ENCODE results near the gene CD3G. TPM values are rescaled to one million over a fixed set of nuclear protein-coding genes. Genes with fewer than 3 reads are reported as not detected.

Gene CD3G
- total and polyA plus RNA-seq, 9 of the 15 experiments (the other 6 are each of a cell fraction or from before 2014, with no cell fraction given), result 0.30 to 1.7 (median 0.47) TPM

GRCh38 chr11:118342503-118343161, 1.5 kb upstream of the CD3G start, which contains the start of gene CD3D:
Gene CD3D (minus strand): TSS chr11:118342705. CDS start chr11:118342607, 98 bp downstream.
- Histone ChIP-seq H3K9me3 (replicated peaks; ENCODE audit: control insufficient read depth, insufficient read depth, low read depth, low read length) (no peaks in the 10 kb centered on the region), H3K4me3 (peak within 1 kb of the TSS; percentile 18; the same call in 1 of the 2 replicates), H3K4me1 (replicated peaks in 1 of 2; ENCODE audit: control insufficient read depth in 2 of 2, insufficient read depth in 2 of 2, low read length in 2 of 2) (peaks cover 12 to 48% of the 10 kb centered on the region in 2 experiments), H4K20me1 (replicated peaks; ENCODE audit: control insufficient read depth, insufficient read depth, low read length) (no peaks in the 10 kb centered on the region), H3K36me3 (ENCODE audit: control insufficient read depth, insufficient read depth, low read length) (no peaks in the 10 kb centered on the region), H3K9ac (ENCODE audit: insufficient read depth in 1 of 2, low read depth in 2 of 2, low read length in 2 of 2) (peak within 1 kb of the TSS in 1 of 2 experiments; percentile 17; a peak in 1 of 4 replicates), H3K4me2 (ENCODE audit: insufficient read depth, low read length) (peak within 1 kb of the TSS; percentile 74), H3K9me1 (ENCODE audit: control insufficient read depth, insufficient read depth, low read length) (no peaks in the 10 kb centered on the region), H3K27me3 (ENCODE audit: control insufficient read depth in 2 of 2, insufficient read depth in 2 of 2, low read length in 2 of 2) (no peaks in the 10 kb centered on the region), H2AFZ (ENCODE audit: low read depth, low read length) (peak within 1 kb of the TSS; percentile 91), H3K79me2 (ENCODE audit: control insufficient read depth, insufficient read depth, low read length) (peaks cover 8% of the 10 kb centered on the region; the same call in 2 of the 3 replicates), H3K27ac (ENCODE audit: extremely low read depth, low read depth, low read length) (peak within 1 kb of the TSS; percentile 51; the same call in 2 of the 3 replicates)
- POLR2A ChIA-PET, result interaction anchor here (0.6 to 2.5 kb wide), 4 partner anchors 8 to 106 kb away, joined by 3 to 7 read pairs (median 4); no protein-coding TSS in a partner anchor
- no TSS peak for BruUV-seq (replicated peaks)
- CTCF ChIA-PET (ENCODE audit: low intra/inter-chr PET ratio), result no interaction called here
- peak; percentile 83 for ATAC-seq
- DNase-seq (ENCODE audit: extremely low read depth in 1 of 4, low spot score in 3 of 4), result peak; percentile 64 to 84 (median 74)
- in situ Hi-C loops (cut with MboI), result no loop called here
- peak; percentile 94 for FAIRE-seq
- 20% methylated on average over 12 of the region's 13 CpGs for WGBS (ENCODE audit: insufficient coverage, low coverage, missing lambda C conversion rate)
- intact Hi-C loops (cut with micrococcal nuclease), result no loop called here
- TF ChIP-seq ZNF384 (IDR thresholded peaks at IDR 0.05; ENCODE audit: low read depth, low read length) (no peak), SUPT5H (IDR thresholded peaks at IDR 0.05) (0 out of 2 replicates have a peak, but pooled peaks have one; percentile 34), ZNF324 (CRISPR knock-in tag; IDR thresholded peaks at IDR 0.05) (no peak), NFIX (CRISPR knock-in tag; IDR thresholded peaks at IDR 0.05; ENCODE audit: low read depth) (no peak), NEUROD1 (IDR thresholded peaks at IDR 0.05; ENCODE audit: borderline replicate concordance, low read depth, low read length, partially characterized antibody) (peak; percentile 48), DPF2 (IDR thresholded peaks at IDR 0.05) (peak; percentile 89), BHLHE40 (IDR thresholded peaks at IDR 0.05; ENCODE audit: low read length) (peak; percentile 75; the same call in 1 of the 2 replicates), EP300 (IDR thresholded peaks at IDR 0.05; ENCODE audit: low read length) (peak; percentile 66), HDAC1 (IDR thresholded peaks at IDR 0.05) (0 out of 4 replicates have a peak, but pooled peaks of 1 of the 2 experiments have one; percentile 19), FOXP1 (CRISPR knock-in tag; IDR thresholded peaks at IDR 0.05) (no peak), TAF1 (IDR thresholded peaks at IDR 0.05; ENCODE audit: control insufficient read depth, extremely low read depth, insufficient read depth, low read length, severe bottlenecking) (no peak), CREB5 (CRISPR knock-in tag; IDR thresholded peaks at IDR 0.05) (no peak), FOS (IDR thresholded peaks at IDR 0.05; ENCODE audit: extremely low read depth, insufficient read length) (peak; percentile 32), CREM (IDR thresholded peaks at IDR 0.05; ENCODE audit: low read depth) (peak; percentile 45; the same call in 1 of the 2 replicates), KDM5B (IDR thresholded peaks at IDR 0.05; ENCODE audit: insufficient replicate concordance, low read depth, low read length) (peak; percentile 42), YY1 (IDR thresholded peaks at IDR 0.05; ENCODE audit: borderline replicate concordance in 1 of 3, control insufficient read depth in 1 of 3, extremely low read depth in 1 of 3, insufficient read depth in 3 of 3, insufficient read length in 1 of 3, insufficient replicate concordance in 2 of 3, low read depth in 1 of 3, low read length in 2 of 3) (peak in 1 of 3 experiments; percentile 66)
- TF ChIP-seq, protein P1, sequence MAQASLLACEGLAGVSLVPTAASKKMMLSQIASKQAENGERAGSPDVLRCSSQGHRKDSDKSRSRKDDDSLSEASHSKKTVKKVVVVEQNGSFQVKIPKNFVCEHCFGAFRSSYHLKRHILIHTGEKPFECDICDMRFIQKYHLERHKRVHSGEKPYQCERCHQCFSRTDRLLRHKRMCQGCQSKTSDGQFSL (CRISPR knock-in tag; IDR thresholded peaks at IDR 0.05), result 0 out of 2 replicates have a peak, but pooled peaks have one; percentile 29
- TF ChIP-seq, protein P1 (tag; IDR thresholded peaks at IDR 0.05), result no peak
